NCI-H2227 treated with DMSO at 0.1 percent for 48 hours (cell line): Measurements from ENCODE around the gene WDR90.
"Not testable (repeated sequence)": the region's sequence is repeated elsewhere in the genome, so short reads cannot be mapped to it uniquely, and the experiment has no call there.

Source experiments
- DNase-seq: peaks from one replicate; lab custom pipeline; 2025; lab: John Stamatoyannopoulos, UW

WDR90 gene

DNA sequence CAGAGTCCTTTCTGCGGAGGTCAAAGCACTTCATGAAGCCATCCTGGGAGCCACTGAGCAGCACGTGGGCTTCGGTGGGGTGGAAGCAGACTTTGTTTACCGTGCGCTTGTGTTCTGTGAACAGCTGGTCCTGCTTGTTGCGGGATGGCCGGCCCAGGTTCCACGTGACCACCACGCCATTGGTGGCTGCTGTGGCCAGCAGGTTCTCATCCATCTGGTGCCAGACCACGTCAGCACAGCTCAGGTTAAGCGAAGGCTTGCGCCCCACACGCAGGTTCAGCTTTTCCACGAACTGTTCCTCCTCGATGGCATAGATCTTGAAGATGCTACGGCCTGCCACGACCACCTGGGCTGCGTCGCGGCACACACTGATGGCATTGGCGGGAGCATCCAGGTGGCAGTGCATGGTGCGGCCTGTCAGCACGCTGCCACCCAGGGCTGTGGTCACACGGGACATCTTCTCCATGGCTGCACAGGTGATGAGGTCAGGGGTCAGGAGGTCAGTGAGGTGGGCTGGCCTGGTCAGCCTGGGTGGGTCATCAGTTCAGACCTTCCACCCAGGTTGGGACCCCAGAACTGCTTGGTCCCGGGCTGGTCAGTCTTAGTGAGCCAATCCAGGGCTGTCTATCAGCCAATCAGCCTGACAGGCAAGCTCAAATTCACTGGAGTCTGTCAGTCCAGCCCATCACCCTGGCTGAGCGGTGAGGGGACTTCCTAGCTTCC lies 40.2 kb downstream of the WDR90 start:
- DNase-seq = no peak

DNA sequence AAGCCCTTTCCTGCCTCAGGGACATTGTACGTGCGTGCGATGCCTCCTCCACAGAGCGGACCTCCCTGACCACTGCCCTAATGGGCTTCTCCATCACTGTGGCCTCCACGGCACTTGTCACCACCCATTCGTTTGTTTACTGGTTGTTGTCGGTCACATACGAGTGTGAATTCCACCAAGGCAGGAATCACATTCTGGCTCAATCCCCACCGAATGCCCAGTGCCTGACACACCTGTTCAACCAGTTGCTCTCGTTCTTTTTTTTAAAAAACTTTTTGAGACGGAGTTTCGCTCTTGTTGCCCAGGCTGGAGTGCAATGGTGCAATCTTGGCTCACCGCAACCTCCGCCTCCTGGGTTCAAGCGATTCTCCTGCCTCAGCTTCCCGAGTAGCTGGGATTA lies 42.1 kb downstream of the WDR90 start:
- DNase-seq = not testable (repeated sequence)

DNA sequence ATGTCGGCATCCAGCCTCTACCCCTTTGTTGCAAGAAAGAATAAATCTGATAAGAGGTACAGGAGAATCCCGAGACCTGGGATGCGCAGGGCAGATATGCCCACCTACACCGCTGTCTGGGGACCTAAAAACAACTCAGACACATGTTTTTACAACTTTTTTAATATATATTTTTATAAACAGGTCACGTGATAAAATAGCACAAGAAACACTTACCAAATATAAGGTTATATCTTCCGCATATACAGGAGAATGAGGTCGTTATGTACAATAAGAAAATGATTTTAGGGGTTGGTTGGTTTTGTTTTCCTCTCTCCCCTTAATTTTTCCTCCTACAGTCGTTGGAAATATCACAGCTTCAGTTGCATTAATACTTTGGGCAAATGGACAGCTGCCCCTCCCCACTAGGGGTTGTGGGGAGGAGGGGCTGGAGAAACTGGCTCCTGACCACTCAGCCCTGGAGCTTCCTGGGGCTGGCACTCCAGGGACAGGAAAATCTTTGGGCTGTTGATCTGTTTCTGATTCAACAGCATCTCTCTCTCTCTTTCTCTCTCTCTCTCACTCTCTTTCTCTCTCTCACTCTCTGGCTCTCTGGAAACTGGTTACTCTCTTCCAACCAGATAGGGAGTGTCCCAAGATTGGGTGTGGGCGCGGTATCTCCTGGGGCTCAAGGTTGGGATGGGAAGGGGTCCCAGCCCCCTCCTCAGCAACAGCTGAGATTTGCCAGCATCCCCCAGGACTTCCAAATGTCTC lies 43.4 kb downstream of the WDR90 start:
- DNase-seq = no peak

DNA sequence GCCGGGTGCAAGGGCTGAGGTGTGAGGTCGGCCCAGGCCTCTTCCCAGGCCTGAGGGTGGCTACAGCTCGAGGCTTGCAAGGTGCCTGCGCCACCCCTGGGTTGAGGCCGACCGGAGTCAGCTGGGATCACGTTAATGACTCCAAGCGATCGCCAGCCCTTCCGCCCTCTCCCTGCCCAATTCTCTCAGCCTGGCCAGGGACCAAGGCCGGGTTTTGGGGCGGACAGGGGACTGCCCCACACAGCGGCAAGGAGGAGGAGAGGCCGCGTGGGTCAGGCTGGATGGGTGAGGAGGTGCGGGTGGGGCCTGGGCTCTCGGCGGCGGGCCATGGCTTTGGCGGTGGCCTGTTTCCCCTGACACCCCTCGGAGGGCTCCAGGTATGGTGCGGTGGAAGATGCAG lies 44.2 kb downstream of the WDR90 start:
- no peak for DNase-seq

DNA sequence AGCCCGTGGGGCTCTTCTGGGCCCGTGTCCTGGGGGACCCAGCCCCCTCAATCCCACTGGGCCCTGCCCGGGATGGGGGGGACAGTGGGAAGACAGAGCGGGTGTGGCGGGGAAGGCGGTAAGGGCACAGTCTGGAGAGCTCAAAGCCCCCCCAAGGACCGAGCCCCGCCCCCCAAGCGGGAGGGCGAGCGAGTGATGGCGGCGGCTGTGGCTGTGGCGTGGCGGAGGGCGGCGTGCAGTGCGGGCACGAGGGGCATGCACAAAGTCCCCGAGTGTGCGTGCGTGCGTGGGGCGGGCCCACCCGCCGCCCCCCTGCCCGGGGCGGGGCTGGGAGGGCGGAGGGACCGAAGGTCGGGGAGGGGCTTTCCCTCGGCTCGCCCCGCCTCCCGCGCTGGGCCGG lies 44.6 kb downstream of the WDR90 start:
- no peak for DNase-seq

DNA sequence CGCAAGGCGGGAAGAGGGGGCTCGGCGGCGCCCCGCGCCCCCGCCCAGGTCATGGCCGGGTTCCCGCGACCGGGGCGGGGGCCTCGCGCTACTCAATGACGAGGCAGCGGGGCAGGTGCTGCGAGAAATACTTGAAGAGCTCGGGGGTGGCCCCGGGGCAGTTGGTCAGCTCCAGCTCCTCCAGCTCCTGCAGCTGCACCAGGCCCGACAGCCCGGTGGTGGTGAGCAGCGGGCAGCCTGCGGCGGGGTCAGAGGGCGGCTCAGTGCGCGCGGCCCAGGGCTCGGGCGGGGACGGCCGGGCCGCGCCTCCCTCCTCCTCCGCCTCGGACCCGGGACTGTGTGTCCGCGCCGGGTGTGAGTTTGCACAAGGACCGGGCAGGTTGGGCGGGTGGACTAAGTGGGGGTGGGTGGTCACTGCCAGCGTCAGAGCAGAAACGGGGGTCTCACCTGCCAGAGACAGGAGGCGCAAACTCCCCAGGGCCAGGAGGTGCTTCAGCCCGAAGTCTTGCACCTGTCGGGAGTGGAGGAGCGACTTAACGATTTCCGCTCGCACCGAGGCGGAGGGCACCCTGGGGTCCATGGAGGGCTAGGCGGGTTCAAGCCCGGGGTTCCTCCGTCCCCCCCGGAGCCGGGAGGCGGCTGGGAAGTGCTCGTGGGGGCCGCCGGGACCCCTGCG lies 45.2 kb downstream of the WDR90 start:
- DNase-seq = no peak

DNA sequence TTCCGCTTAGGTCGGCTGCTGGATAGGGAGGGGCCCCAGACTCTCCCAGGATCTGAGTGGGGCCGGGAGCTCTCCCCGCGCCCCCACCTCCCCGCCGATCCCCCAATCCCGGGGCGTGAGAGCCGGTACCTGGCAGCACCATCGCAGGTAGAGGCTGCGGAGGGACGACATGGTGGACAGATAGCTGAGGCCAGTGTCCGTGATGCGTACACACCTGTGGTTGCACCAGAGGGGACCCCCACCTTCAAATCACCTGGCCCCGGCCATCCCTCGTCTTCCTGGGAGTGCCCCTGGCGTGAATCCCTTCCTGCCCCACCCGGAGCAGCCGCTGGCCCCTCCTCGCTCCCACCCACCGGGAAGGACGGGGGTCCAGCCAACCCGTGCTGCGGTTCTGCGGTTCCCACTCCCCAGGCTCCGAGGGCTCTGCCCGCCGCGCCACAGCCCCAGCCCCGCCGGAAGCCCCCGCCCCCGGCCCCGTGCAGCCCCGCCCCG lies 45.7 kb downstream of the WDR90 start:
- DNase-seq = no peak

DNA sequence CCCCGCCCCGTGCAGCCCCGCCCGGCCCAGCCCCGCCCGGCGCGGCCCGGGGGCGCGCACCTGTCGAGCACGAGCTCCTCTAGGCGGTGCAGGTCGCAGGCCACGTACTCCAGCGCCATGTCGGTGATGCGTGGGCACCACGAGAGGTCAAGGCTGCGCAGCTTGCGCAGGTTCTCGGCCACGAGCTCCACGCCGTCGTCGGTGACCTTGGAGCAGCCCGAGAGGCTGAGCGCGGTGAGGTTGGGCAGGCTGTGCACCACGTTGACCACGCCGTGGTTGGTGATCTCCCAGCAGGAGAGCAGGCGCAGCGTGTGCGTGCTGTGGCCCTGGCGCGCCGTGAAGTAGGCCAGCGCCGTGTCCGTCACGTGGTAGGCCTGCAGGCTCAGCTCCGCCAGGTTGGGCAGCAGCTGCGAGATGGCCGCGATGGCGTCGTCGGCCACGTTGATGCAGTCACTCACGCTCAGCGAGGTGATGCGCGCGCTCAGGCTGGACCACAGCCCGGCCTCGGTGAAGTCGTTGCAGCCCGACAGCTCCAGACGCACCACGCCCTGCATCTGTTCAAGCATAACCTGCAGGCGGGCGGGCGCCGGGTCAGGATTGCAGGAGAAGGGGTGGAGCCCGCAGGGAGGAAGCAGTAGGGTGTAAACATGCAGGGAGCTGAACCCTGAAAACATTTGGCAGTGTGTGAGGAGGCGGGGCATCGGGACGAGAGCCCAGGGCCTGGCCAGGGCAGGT lies 46.4 kb downstream of the WDR90 start:
- no peak for DNase-seq

DNA sequence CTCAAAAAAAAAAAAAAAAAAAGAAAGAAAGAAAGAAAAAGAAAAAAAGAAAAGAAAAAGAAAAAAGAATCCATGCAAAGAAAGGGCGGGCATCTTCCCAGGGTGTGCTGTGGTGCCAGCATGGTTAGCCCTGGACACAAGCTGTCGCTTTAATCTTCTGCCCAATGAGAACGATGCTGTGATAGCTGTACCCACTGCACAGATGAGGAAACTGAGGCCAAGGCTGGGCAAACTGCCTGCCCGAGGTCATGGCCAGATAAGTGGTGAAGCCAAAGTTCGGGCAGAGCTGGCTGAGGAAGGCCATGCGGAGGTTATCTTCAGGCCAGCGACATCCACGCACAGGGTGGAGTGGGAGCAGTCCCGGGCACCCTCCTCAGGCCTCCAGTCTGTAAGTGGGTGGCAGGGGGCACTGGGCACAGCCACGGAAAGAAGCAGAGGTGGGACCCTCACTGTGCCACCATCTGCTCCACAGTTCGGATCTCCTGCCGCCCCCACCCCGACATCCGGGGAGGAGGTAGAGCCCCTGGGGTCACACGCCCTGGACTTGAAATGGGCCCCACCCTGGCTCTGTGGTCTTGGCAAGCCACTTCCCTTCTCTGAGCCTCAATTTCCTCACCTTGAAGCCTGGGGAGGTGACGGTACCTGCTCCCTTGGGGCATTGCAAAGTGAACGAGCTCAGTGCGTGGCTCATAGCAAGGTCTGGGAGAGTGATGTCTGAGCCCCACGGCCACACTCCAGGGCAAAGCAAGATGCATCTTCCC lies 49.9 kb downstream of the WDR90 start:
- DNase-seq = no peak

DNA sequence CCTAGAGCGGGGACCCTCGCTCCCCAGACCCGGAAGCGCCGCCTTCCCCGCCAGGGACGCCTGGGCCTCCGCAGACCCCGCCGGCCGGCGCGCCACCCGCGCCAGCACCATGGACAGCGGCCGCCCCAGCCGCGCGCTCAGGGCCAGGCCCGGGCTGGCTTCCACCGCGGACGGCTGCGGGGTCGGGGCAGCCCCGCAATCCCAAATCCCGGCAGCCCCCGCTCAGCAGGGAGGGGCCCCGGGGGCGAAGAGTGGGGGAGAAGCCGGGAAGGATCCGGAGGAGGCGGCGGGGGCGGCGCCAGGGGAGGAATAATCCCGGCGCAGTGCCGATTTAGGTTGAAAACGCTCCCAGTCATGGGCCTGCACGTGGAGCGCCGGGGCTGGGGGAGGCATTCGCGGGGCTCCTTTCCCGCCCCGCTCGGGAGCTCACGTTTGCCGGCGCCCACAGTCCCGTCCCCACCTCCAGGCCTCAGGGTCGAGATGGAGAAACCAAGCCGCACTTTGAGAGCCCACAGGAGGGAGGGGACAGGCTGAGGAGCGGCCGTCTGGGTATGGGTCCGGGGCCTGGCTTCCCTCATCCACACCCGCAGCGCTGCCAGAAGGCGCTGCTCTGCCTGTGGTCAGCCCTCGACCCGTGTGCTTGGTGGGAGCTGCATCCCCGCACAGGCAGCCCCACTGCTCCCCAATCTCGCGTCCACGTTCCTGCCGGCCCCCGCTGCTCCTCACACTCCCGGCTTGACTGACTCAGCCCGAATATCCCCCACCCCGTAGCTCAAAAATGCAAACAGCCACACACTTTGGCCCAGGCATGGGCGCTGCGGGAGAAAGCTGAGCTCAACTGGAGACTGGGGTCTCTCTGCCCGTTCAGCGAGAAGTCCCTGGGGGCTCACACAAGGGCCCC lies 51.8 kb downstream of the WDR90 start:
- DNase-seq = no peak

DNA sequence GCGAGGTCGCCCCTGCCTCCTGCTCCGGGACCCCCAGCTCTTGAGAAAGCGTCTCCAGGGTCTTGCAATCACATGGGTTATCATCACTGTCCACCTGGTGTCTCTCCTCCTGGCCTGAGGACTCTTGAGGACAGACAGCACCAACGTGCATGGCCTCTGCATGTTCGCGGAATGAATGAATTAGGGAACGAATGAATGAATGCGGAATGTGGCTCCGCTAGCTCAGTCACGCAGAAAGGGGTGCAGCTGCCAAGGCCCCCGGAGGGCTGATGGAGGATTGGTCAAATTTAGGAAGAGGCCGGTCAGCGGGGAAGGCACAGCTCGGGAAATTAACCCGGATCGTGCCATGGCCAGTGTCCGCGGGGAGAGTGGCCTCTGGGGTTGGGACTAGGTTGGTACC lies 53.2 kb downstream of the WDR90 start:
- DNase-seq = no peak

DNA sequence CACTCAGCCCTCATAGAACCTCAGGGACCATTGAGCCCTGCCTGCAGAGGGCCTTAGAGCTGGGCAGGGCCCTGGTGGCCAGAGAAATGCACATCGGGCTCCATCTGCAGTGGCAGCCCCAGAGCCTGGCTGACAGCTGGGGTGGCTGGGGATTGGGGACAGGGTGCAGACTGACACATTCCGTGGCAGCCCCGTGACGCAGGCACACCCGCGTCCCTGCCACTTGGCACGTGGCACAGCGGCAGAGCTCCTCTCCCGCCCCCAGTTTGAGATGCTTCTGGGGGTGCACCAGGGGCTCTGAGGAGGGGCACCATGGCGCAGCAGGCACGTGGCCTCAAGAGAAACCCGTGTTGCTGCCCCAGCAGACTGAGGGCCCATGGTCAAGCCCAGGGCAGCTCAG lies 54.2 kb downstream of the WDR90 start:
- no peak for DNase-seq

DNA sequence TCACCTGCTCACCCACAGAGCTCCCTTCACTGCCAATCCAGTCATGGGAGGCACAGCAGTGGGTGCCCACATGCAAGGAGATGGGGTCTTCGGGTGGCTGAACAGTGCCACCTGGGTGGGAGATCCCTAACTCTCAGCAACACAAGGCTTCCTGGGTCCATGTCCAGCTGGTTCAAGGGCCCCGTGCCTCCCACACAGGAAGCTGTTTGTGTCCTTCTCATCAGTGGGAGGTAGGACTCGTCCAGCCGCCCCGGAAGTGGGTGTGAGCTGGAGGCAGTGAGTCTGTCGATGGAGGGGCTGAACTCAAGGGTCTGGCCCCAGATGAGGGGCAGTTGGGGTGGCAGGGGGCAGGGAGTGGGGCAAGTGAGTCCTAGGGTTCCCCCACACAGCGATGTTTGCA lies 54.9 kb downstream of the WDR90 start:
- DNase-seq = no peak

DNA sequence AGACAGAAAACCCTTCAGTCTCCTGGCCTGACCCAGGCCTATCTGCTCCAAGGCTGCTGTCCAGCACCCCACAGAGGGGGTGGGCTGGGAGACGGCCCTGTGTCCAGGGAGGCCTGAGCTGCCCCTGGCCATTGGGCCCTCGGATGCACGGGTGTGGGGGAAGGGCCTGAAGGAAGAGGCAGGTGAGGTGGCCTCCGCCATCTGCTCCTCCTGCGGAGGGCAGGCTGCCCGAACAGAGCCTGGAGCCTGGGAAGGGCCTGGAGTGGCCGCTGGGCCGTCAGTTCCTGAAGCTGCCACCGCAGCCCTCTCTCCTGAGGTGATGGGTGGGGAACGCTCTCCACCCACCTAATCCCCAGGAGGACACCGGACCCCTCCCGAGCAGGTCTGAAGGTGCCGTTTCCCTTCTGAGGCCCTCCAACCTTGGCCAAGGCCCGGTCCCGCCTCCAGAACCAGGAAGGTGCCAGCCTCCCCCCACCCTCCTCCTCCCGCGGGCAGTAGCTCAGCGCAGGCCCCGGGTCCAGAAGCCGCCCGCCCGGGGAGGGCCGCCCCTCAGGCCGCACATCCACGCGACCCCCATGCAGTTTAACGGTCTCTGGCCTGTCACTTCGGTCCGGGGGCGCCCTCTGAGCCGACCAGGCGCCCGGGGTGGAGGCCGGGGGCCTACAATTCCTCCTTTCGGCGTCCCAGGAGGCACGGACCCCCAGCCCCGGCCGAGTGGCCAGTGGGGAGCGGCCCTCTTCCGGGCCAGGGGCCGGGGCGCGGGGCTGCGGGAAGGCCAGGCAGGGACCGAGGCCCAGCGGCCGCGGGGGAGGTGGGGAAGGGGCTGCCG lies 55.6 kb downstream of the WDR90 start:
- DNase-seq = no peak

DNA sequence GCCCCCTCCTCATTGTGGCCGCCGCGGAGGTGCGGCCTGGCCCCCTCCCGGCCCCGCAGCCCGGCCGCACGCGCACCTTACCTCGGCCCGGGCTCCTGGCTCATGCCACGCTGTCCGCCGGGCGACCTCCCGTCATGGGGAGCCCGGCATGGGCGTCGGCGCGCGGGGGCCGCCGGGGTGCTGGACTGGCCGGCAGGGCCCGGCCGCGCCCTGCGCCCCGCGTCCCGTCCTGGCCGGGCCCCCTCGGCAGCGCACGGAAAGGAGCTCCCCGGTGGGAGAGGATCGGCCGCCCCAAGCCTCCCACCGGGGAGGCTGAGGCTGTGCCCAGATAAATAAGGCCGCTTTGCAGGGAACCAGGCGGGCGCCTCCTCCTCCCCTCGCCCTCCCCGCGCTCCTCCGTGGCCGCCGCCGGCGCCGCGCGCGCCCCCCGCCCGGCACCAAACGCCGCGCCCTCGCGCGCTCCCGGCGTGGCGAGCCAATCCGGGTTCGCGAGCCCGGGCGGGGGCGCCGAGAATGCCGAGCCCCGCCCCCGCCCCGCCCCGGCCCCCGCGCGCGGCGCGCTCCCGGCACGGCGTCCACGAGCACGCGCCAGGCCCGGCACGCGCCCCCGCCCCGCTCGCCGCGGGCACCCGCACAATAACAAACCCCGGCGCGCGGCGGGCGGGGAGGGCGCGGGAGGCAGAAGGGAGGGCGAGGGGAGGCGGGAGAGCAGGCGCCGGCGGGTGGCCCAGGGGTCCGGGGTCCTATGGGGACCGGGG lies 56.4 kb downstream of the WDR90 start, which contains the start of gene FBXL16:
TSS of gene FBXL16 (minus strand) at position 371 of the 758 bp plus-strand sequence. CDS start 8,396 bp downstream, outside the sequence.
- DNase-seq = peak; percentile 60

DNA sequence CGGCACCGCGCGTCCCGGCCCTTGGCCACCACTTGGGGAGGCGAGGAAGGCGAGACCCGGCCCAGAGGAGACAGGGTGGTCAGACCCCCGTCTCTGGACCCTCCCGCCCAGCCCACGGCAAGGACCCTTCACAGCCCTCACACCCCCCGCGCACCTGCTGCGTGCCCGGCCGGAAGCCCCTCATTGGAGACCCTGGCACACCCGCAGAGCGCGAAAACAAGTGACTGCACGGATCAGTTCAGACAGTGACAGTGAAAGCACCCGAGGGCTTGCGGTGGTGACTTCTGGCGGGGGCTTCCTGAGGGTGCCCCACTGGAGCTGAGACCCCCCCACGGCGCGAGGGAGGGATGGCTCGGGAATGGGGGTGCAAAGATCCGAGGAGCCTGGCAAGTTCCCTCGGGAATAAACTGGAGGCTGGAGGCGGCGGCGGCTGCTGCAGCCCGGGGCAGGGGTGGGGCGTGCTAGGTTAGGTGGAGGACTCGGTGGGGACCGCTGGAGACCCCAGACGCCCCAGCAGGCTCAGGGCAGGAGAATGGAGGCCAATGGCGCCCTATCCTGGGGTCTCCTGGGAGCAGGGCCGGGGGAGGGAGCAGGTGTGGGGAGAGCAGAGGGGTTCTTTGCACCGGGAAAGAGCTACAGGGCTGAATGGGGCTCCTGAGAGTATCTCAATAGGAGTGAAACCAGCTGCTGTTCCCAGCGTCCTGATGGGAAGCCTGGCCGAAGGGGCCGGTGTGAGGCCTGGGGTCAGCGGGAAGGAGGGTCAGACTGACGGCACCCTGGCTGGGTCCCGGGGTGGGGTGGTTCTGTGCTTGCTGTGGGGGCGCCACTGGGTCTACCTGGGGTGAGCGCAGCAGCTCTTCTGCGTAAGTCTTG lies 57.3 kb downstream of the WDR90 start:
- no peak for DNase-seq

DNA sequence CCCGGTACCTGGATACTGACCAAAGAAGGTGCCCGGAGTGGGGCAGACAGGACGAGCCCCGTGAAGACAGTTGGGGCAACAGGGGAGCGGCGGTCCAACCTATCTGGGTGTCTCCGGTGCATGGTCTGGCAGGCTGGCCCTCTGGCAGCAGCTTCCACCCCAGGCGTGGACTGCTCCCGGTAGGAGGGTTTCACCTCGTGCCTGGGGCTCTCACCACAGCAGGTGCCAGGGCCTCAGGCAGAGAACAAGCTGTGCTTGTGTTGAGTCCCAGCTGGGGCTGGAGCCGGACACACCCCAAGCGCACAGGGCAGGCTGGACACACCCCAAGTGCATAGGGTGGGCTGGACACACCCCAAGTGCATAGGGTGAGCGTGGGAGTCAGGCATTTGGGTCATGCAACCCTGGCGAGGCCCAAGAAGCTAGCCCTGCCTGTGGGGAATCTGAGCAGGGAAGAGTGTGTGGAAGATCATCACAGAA lies 57.9 kb downstream of the WDR90 start:
- no peak for DNase-seq

DNA sequence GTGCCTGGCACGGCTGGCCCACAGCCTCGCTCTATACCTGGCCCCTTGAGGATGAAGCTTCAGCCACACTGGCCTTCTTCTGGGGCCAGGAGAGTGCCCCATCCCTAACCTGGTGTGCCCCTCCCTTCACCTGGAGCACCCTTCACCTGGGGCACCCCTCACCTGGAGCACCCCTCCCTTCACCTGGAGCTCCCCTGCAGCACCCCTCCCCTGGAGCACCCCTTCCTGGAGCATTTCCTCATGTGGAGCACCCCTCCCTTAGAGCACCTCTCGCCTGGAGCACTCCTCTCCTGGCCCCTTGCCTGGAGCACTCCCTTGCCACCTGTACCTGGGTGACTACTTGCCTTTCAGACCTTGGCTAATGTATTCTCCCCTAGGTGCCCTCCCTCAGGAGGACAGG lies 58.9 kb downstream of the WDR90 start:
- no peak for DNase-seq
